Nephron (organoid): ENCODE results near the gene PELI2.

Experiments used
- H3K27ac Mint-ChIP-seq, 3 experiments: 2 replicates each; pipeline ENCODE4 v1.8.0; 2020; ENCODE audit warnings: mixed read lengths in 3 of 3, mild to moderate bottlenecking in 2 of 3, moderate library complexity in 1 of 3
- H3K27me3 Mint-ChIP-seq: 2 replicates; pipeline ENCODE4 v1.8.0; 2021; ENCODE audit warnings: low read depth, mild to moderate bottlenecking, moderate library complexity, mixed read lengths
- H3K36me3 Mint-ChIP-seq: 2 replicates; pipeline ENCODE4 v1.8.0; 2020; ENCODE audit warnings: low read depth, mixed read lengths
- H3K4me1 Mint-ChIP-seq: 2 replicates; pipeline ENCODE4 v1.8.0; 2020; ENCODE audit warnings: mixed read lengths
- H3K4me3 Mint-ChIP-seq, 3 experiments: 2 replicates each; pipeline ENCODE4 v1.8.0; 2020; ENCODE audit warnings: mild to moderate bottlenecking in 3 of 3, mixed read lengths in 3 of 3, moderate library complexity in 2 of 3
- H3K9me3 Mint-ChIP-seq: 2 replicates; pipeline ENCODE4 v1.8.0; 2020; ENCODE audit warnings: mixed read lengths
- TF ChIP-seq, protein P1 (sequence below), 3 experiments: fragments of 200-600 bp; sonication (generic); IDR thresholded peaks; one replicate each; pipeline ENCODE4 v1.5.0; 2021; ENCODE audit warnings: antibody characterized with exemption in 3 of 3; ENCODE audit not compliant: unreplicated experiment in 3 of 3

PELI2 gene

DNA sequence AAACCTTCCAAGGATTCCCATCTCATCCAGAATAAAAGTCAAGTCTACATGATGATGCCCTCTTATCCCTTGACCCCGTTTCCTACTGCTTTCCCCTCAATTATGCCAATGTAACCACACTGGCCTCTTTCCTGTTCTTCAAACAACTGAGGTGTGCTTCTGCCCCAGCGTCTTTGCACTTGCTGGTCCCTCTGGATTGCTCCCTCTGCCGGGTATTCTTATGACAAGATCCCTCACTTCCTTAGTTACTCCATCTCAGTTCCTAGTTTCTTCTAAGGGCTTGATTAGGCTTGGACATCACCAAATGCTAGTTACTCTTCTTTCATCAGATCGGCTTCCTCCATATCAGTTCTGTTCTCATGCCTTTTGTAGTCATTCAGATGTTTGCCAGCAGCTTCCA lies 32.7 kb upstream of the PELI2 start:
- Mint-ChIP-seq H3K36me3 (no peaks in the 10 kb centered on the region), H3K27me3 (peaks cover 7% of the 10 kb centered on the region), H3K4me1 (no peaks in the 10 kb centered on the region), H3K9me3 (no peaks in the 10 kb centered on the region), H3K27ac (no peak overlapping the region), H3K4me3 (no peak overlapping the region)
- TF ChIP-seq, protein P1, sequence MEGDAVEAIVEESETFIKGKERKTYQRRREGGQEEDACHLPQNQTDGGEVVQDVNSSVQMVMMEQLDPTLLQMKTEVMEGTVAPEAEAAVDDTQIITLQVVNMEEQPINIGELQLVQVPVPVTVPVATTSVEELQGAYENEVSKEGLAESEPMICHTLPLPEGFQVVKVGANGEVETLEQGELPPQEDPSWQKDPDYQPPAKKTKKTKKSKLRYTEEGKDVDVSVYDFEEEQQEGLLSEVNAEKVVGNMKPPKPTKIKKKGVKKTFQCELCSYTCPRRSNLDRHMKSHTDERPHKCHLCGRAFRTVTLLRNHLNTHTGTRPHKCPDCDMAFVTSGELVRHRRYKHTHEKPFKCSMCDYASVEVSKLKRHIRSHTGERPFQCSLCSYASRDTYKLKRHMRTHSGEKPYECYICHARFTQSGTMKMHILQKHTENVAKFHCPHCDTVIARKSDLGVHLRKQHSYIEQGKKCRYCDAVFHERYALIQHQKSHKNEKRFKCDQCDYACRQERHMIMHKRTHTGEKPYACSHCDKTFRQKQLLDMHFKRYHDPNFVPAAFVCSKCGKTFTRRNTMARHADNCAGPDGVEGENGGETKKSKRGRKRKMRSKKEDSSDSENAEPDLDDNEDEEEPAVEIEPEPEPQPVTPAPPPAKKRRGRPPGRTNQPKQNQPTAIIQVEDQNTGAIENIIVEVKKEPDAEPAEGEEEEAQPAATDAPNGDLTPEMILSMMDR (IDR thresholded peaks at IDR 0.05; ENCODE audit: unreplicated experiment in 3 of 3): no peak

DNA sequence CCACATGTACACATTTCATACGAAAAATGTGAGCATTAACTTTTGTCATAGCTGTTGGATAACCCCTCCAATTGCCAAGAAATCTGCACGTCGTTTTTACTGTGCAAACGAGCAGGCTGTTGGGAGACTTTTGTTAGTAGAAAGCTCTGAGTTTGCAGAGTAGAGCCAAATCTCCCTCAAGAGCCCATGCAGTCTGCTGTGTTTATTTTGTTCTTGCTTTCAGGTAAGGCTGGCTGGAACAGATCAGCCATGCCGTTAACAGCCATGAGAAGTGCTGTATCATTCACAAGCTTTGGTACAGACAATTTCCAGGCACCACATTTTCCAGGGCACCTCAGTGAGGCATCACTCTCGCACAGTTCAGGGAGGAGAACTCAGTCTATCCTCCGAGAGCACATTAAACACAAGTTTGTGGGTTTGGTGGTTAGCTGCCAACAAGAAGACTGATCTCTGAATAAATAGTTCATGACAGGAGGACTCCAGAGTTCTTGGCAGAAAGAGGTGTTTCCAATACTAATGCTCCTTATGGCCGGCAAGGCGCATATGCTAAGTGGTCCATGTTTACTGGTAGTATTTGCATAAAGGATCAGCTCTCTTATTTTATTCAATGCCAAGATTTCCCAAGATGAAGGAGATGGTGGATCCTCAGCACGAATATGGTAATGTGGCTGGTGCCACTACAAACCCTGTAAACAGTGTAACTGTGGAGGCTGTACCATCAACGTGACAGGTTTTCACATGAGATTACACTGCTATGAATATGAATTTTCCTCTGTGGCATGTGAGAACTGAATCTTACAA lies 30.3 kb upstream of the PELI2 start:
- Mint-ChIP-seq H3K4me3 (no peak overlapping the region), H3K4me1 (no peaks in the 10 kb centered on the region), H3K27ac (no peak overlapping the region), H3K27me3 (peaks cover 7% of the 10 kb centered on the region), H3K9me3 (no peaks in the 10 kb centered on the region), H3K36me3 (no peaks in the 10 kb centered on the region)
- TF ChIP-seq, protein P1 (IDR thresholded peaks at IDR 0.05; ENCODE audit: unreplicated experiment in 3 of 3): no peak

DNA sequence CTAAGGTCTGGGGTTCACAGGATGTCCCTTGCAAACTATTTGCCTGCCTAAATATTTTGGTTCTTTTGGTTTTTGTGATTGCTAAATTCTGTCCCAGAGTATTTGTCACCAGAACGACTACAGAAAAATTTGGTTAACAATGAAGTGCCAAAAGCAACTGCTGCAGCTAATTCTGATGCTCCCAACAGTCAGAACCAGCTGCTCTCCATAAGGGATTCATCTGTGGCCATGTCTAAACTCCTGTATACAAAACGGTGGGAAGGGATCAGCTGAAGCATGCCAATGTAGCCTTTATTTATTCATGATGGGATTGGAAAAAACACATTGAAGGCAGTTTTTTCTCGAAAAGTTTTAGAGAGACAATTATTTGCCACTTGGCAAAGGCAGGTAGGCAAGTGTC lies 29.3 kb upstream of the PELI2 start:
- Mint-ChIP-seq H3K9me3 (no peaks in the 10 kb centered on the region), H3K27ac (no peak overlapping the region), H3K4me1 (no peaks in the 10 kb centered on the region), H3K27me3 (peaks cover 1% of the 10 kb centered on the region), H3K36me3 (no peaks in the 10 kb centered on the region), H3K4me3 (no peak overlapping the region)
- TF ChIP-seq, protein P1 (IDR thresholded peaks at IDR 0.05; ENCODE audit: unreplicated experiment in 3 of 3): no peak

DNA sequence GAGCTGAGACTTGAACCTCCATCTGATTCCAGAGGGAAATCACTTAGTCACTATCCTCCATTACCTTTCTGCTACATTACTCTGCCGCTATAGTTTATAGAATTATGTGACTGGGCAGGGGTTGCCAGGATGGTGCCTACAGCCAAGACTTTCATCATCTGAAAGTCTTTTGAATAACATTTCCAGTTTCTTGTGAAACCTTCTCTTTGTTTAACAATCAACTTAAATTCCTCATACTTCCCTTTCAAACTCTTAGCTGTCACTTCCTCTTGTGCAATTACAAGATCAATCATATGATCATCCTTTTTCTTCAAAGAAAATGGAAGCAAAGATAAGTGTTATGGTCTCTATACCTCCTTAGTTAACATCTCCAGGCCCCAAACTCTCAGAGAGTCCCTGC lies 25.4 kb upstream of the PELI2 start:
- Mint-ChIP-seq H3K27ac (no peak overlapping the region), H3K36me3 (no peaks in the 10 kb centered on the region), H3K4me1 (no peaks in the 10 kb centered on the region), H3K4me3 (no peak overlapping the region), H3K27me3 (peaks cover 4% of the 10 kb centered on the region), H3K9me3 (peaks cover 4% of the 10 kb centered on the region)
- TF ChIP-seq, protein P1 (IDR thresholded peaks at IDR 0.05; ENCODE audit: unreplicated experiment in 3 of 3): no peak

DNA sequence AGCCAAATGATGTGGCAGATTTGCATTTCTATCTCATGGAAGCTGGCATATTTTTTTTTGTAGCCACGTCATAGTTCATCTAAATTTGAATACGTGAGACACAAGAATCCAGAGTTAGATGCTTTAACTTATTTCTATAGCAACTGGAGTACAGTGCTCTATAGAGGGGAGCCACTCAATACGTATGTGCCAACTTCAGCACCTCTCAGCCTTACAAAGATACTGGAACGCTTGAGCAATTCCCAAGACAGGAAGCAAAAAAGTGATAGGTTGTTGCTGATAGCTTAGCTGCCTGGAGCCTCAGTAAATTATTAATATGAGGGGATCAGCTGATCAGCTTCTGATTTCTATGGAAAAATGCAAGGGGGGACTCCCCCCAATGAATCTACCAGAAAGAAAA lies 24.1 kb upstream of the PELI2 start:
- TF ChIP-seq, protein P1 (IDR thresholded peaks at IDR 0.05; ENCODE audit: unreplicated experiment in 3 of 3): no peak
- H3K4me3 Mint-ChIP-seq: no peak overlapping the region
- H3K27ac Mint-ChIP-seq: no peak overlapping the region
- H3K9me3 Mint-ChIP-seq: peaks cover 4% of the 10 kb centered on the region
- H3K27me3 Mint-ChIP-seq: peaks cover 4% of the 10 kb centered on the region
- H3K4me1 Mint-ChIP-seq: peaks cover 3% of the 10 kb centered on the region
- H3K36me3 Mint-ChIP-seq: no peaks in the 10 kb centered on the region

DNA sequence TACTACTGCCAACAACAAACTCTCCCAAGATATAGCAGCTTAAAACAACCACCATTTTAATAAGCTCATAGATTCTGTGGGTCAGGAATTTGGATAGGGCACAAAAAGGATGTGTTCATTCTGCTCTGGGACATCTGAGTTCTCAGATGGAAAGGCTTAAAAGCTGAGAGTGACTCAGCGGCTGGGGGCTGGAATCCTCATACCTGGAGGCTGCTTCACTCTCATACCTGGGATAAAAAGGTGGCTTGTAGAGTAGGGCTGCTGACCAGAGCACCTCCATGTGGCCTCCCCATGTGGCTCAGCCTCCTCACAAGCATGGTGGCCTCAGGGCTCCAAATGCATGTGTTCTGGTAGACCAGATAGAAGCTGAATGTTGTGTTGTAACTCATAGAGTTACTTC lies 20.2 kb upstream of the PELI2 start:
- peaks cover 4% of the 10 kb centered on the region for H3K27me3 Mint-ChIP-seq
- no peak overlapping the region for H3K4me3 Mint-ChIP-seq
- no peaks in the 10 kb centered on the region for H3K36me3 Mint-ChIP-seq
- H3K9me3 Mint-ChIP-seq: peaks cover 4% of the 10 kb centered on the region
- H3K4me1 Mint-ChIP-seq: peaks cover 10% of the 10 kb centered on the region
- TF ChIP-seq, protein P1 (IDR thresholded peaks at IDR 0.05; ENCODE audit: unreplicated experiment in 3 of 3): no peak
- no peak overlapping the region for H3K27ac Mint-ChIP-seq
